Tibial nerve (tissue), 4 donors: Measurements from ENCODE around the gene JADE1. TPM values are rescaled to one million over a fixed set of nuclear protein-coding genes. Genes with fewer than 3 reads are reported as not detected.

Experiments
- DNase-seq, 2 donors: peaks; one replicate each; pipeline ENCODE4 v3.0.0-alpha.2; 2019; ENCODE audit warnings: low spot score in 2 of 2
- H3K27ac ChIP-seq, 4 donors: fragments of 200-600 bp; sonication (generic) in 3 of 4; one replicate each; pipeline ENCODE4 v1.5.1; 2017 to 2019; ENCODE audit warnings: mild to moderate bottlenecking in 1 of 4
- H3K27me3 ChIP-seq, 2 donors: fragments of 200-600 bp; sonication (generic) in 1 of 2; one replicate each; pipeline versions ENCODE4 v1.5.1 to v1.6.0; 2017 to 2019
- H3K36me3 ChIP-seq, 3 donors: fragments of 200-600 bp; sonication (generic); one replicate each; pipeline ENCODE4 v1.5.1; 2018 to 2019
- H3K4me1 ChIP-seq, 4 donors: fragments of 200-600 bp; sonication (generic) in 3 of 4; one replicate each; pipeline ENCODE4 v1.5.1; 2017 to 2019
- H3K4me3 ChIP-seq, 4 donors: fragments of 200-600 bp; sonication (generic) in 3 of 4; one replicate each; pipeline ENCODE4 v1.5.1; 2017 to 2019; ENCODE audit warnings: mild to moderate bottlenecking in 1 of 4, moderate library complexity in 1 of 4
- H3K9me3 ChIP-seq, 4 donors: fragments of 200-600 bp; sonication (generic) in 3 of 4; one replicate each; pipeline ENCODE4 v1.5.1; 2017 to 2019
- CTCF ChIP-seq, 5 experiments: fragments of 200-600 bp in 3 of 5; fragments of 450-650 bp in 2 of 5; sonication (generic) in 3 of 5; IDR thresholded peaks; one replicate each; pipeline ENCODE4 v1.5.1; 2016 to 2019; ENCODE audit warnings: antibody characterized with exemption in 5 of 5, mild to moderate bottlenecking in 3 of 5, moderate library complexity in 2 of 5
- EP300 ChIP-seq, 2 donors: sonication (generic); formaldehyde crosslinking; IDR thresholded peaks; one replicate each; pipeline ENCODE4 v1.6.1; 2017; ENCODE audit warnings: antibody characterized with exemption in 2 of 2, mild to moderate bottlenecking in 1 of 2
- POLR2A ChIP-seq, 2 donors: fragments of 450-650 bp; IDR thresholded peaks; one replicate each; pipeline ENCODE4 v1.6.1; 2017; ENCODE audit warnings: antibody characterized with exemption in 2 of 2, mild to moderate bottlenecking in 2 of 2, moderate library complexity in 2 of 2
- WGBS, 2 donors: methylation state at CpG; one replicate each; pipeline ENCODE4 v1.1.5; 2018; 5-methylcytosine and 5-hydroxymethylcytosine counted together
- total RNA-seq, 4 donors: library from RNA; depleted of rRNA; stranded (reverse); fragments of >200 nt; gene quantifications; one replicate each; pipeline ENCODE4 v1.1.0, GENCODE V29; 2016

JADE1 gene
- total RNA-seq, 4 donors from 2014 or later, result 55.7 to 68.7 (median 65.8) TPM

GRCh38 chr4:128859887-128860677 is 50.6 kb downstream of the JADE1 start:
- WGBS, 2 donors, result 34 to 51% methylated on average over 4 to 6 of the region's 6 CpGs
- peak in 1 of 2 donors; percentile 2 for DNase-seq
- Histone ChIP-seq H3K36me3 (peaks cover 0 to 88% (median 28%) of the 10 kb centered on the region in 3 donors), H3K27ac (no peak overlapping the region), H3K4me3 (no peak overlapping the region), H3K4me1 (peaks cover 0 to 27% (median 6%) of the 10 kb centered on the region in 4 donors), H3K27me3 (no peaks in the 10 kb centered on the region), H3K9me3 (no peaks in the 10 kb centered on the region)
- TF ChIP-seq EP300 (IDR thresholded peaks at IDR 0.05), result no peak
- no peak for TF ChIP-seq POLR2A (IDR thresholded peaks at IDR 0.05)
- TF ChIP-seq CTCF (IDR thresholded peaks at IDR 0.05), result no peak

DNA sequence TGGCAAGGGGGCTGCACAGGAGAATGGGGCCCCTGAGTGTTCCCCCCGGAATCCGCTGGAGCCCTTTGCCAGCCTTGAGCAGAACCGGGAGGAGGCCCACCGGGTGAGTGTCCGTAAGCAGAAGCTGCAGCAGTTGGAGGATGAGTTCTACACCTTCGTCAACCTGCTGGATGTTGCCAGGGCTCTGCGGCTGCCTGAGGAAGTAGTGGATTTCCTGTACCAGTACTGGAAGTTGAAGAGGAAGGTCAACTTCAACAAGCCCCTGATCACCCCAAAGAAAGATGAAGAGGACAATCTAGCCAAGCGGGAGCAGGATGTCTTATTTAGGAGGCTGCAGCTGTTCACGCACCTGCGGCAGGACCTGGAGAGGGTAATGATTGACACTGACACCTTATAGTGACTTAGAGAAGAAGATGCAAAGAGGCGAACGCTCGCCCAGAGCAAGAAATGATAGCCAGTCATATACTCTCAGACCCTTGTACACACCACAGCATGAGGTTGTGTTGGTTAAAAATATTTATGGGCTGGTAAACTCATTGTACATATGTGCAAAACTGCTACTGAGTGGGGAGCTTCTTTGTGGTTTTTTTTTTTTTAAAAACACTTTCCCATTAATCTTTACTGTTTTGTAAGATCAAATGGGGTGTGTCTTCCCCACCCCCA is 52.5 kb downstream of the JADE1 start:
- Histone ChIP-seq H3K36me3 (peaks cover 0 to 79% (median 19%) of the 10 kb centered on the region in 3 donors), H3K27ac (no peak overlapping the region), H3K4me1 (peaks cover 0 to 27% (median 6%) of the 10 kb centered on the region in 4 donors), H3K9me3 (no peaks in the 10 kb centered on the region), H3K4me3 (no peak overlapping the region), H3K27me3 (no peaks in the 10 kb centered on the region)
- 88 to 92% methylated on average over 11 to 13 of the region's 13 CpGs for WGBS, 2 donors
- no peak for DNase-seq
- no peak for TF ChIP-seq POLR2A (IDR thresholded peaks at IDR 0.05)
- no peak for TF ChIP-seq CTCF (IDR thresholded peaks at IDR 0.05)
- no peak for TF ChIP-seq EP300 (IDR thresholded peaks at IDR 0.05)

GRCh38 chr4:128862608-128863311 is 53.3 kb downstream of the JADE1 start:
- no peaks in the 10 kb centered on the region for H3K27me3 ChIP-seq
- H3K4me3 ChIP-seq, result no peak overlapping the region
- peaks cover 0 to 27% (median 6%) of the 10 kb centered on the region in 4 donors for H3K4me1 ChIP-seq
- no peaks in the 10 kb centered on the region for H3K9me3 ChIP-seq
- DNase-seq, result no peak
- H3K27ac ChIP-seq, result peak overlapping the region in 2 of 4 donors; percentile 46 to 48
- 74 to 78% methylated on average over 14 of the region's 14 CpGs for WGBS, 2 donors
- TF ChIP-seq CTCF (IDR thresholded peaks at IDR 0.05), result no peak
- no peak for TF ChIP-seq POLR2A (IDR thresholded peaks at IDR 0.05)
- TF ChIP-seq EP300 (IDR thresholded peaks at IDR 0.05), result no peak
- H3K36me3 ChIP-seq, result peaks cover 0 to 79% (median 11%) of the 10 kb centered on the region in 3 donors

DNA sequence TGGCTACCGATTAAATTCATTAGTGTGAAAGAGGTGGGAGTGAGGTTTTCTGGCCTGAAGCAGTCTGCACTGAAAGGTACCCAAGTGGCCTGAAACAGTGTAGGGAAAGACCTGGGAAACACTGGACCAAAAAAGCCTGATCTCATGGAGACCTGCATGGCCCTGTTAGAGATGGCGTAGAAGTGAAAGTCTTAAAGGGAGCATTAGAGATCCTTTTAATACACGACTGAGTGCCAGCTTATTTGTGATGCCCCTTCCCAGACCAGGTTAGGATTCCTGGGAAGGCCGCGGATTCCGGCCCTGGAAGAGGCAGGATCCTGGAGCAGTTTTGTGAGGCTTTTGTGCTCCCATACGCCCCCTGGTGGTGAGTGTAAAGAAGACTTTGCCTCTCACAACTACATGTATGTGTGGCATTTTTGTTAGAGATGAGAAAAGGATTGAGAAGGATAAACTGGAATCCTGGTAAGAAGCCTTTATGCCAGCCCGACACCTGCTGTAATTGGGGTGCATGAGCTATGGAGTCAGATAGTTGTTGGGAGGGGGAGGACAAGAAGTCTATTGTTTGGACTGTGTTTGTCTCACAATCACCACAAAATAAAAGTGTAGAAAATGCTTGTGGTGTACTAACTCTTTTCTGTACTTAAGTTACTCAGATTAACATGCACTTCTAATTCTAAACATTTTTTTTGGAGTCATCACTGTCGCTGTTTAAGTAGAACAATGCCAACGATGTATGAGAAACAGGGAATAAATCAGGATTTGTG is 54.0 kb downstream of the JADE1 start:
- Histone ChIP-seq H3K4me1 (peaks cover 0 to 24% (median 6%) of the 10 kb centered on the region in 4 donors), H3K27ac (peak overlapping the region in 2 of 4 donors; percentile 46 to 48), H3K4me3 (no peak overlapping the region), H3K27me3 (no peaks in the 10 kb centered on the region), H3K9me3 (no peaks in the 10 kb centered on the region), H3K36me3 (peaks cover 0 to 79% (median 12%) of the 10 kb centered on the region in 3 donors)
- peak; percentile 44 to 72 for DNase-seq
- peak; percentile 68 to 90 (median 85) for TF ChIP-seq CTCF (IDR thresholded peaks at IDR 0.05)
- no peak for TF ChIP-seq POLR2A (IDR thresholded peaks at IDR 0.05)
- peak in 1 of 2 donors; percentile 62 for TF ChIP-seq EP300 (IDR thresholded peaks at IDR 0.05)
- WGBS, 2 donors, result 35 to 37% methylated on average over 10 of the region's 10 CpGs
